Mesodermal cell (in vitro differentiated cells): ENCODE data around the gene SOWAHB. TPM values are rescaled to one million over a fixed set of nuclear protein-coding genes. Genes with fewer than 3 reads are reported as not detected.

ENCODE experiments used
- H3K27ac ChIP-seq: 2 replicates; pipeline ENCODE4 v1.7.0; 2013; ENCODE audit warnings: mild to moderate bottlenecking, low read depth, low read length, moderate library complexity; ENCODE audit not compliant: severe bottlenecking
- H3K36me3 ChIP-seq: 2 replicates; pipeline ENCODE4 v1.7.1; 2013; ENCODE audit warnings: mild to moderate bottlenecking, low read length, moderate library complexity; ENCODE audit not compliant: control insufficient read depth, insufficient read depth
- H3K4me1 ChIP-seq: one replicate; pipeline ENCODE4 v1.7.1; 2013; ENCODE audit warnings: mild to moderate bottlenecking, low read length; ENCODE audit not compliant: insufficient read depth, control insufficient read depth, poor library complexity, severe bottlenecking
- H3K4me3 ChIP-seq: 2 replicates; pipeline ENCODE4 v1.7.0; 2013; ENCODE audit warnings: low read length, control low read depth, mild to moderate bottlenecking; ENCODE audit not compliant: insufficient read depth, poor library complexity, severe bottlenecking; ENCODE audit errors: extremely low read depth
- H3K9me3 ChIP-seq: 2 replicates; pipeline ENCODE4 v1.7.1; 2013; ENCODE audit warnings: mild to moderate bottlenecking, low read length, moderate library complexity; ENCODE audit not compliant: control insufficient read depth
- WGBS, 2 experiments: methylation state at CpG; one replicate each; pipeline ENCODE4 v1.1.5; 2013; ENCODE audit warnings: missing lambda C conversion rate in 2 of 2; ENCODE audit not compliant: insufficient coverage in 2 of 2; 5-methylcytosine and 5-hydroxymethylcytosine counted together
- polyA plus RNA-seq, 2 experiments: library from polyadenylated mRNA; stranded (reverse); fragments of 50-300 nt; gene quantifications; one replicate each; pipeline ENCODE4 v1.2.3, GENCODE V29; 2013

The SOWAHB gene
- polyA plus RNA-seq (2013, experiment 1 of 2), result 0.41 TPM
- polyA plus RNA-seq (2013, experiment 2 of 2), result 0.35 TPM

- Histone ChIP-seq H3K4me3 (peak within 1 kb of the TSS; percentile 43), H3K27ac (no peak within 1 kb of the TSS), H3K4me1 (peaks cover 20% of the 10 kb centered on the region), H3K36me3 (no peaks in the 10 kb centered on the region), H3K9me3 (no peaks in the 10 kb centered on the region)
- WGBS, 2 experiments, result 1 to 2% methylated on average over 61 to 63 of the region's 76 CpGs
These were observed at the start of gene SOWAHB for GRCh38 chr4:76897536-76898384. SOWAHB (minus strand) TSS chr4:76898144; CDS start chr4:76897849, 295 bp downstream.

GRCh38 chr4:76947369-76947768 lies 49.4 kb upstream of the SOWAHB start:
- H3K27ac ChIP-seq, result no peak overlapping the region
- 70 to 100% methylated on average over 1 of the region's 2 CpGs for WGBS, 2 experiments
- peaks cover 7% of the 10 kb centered on the region for H3K4me1 ChIP-seq
- H3K36me3 ChIP-seq, result peaks cover 39% of the 10 kb centered on the region
- H3K4me3 ChIP-seq, result peak overlapping the region; percentile 99
- H3K9me3 ChIP-seq, result peaks cover 4% of the 10 kb centered on the region

- Histone ChIP-seq H3K9me3 (peaks cover 5% of the 10 kb centered on the region), H3K27ac (no peak overlapping the region), H3K4me3 (no peak overlapping the region), H3K36me3 (peaks cover 43% of the 10 kb centered on the region), H3K4me1 (peaks cover 4% of the 10 kb centered on the region)
- WGBS, 2 experiments, result 80% methylated on average over 1 of the region's 1 CpG; no CpG with 5 or more reads in 1 of the 2 experiments
These were observed 45.8 kb upstream of the SOWAHB start for GRCh38 chr4:76943790-76944189.

- WGBS, 2 experiments, result 67% methylated on average over 3 of the region's 6 CpGs; no CpG with 5 or more reads in 1 of the 2 experiments
- Histone ChIP-seq H3K4me3 (no peak overlapping the region), H3K4me1 (peaks cover 4% of the 10 kb centered on the region), H3K9me3 (peaks cover 5% of the 10 kb centered on the region), H3K27ac (no peak overlapping the region), H3K36me3 (peaks cover 43% of the 10 kb centered on the region)
These were observed 45.2 kb upstream of the SOWAHB start for GRCh38 chr4:76943129-76943620.

GRCh38 chr4:76939184-76939583 lies 41.2 kb upstream of the SOWAHB start:
- no peak overlapping the region for H3K4me3 ChIP-seq
- WGBS, 2 experiments, result 100% methylated on average over 1 of the region's 2 CpGs; no CpG with 5 or more reads in 1 of the 2 experiments
- no peak overlapping the region for H3K27ac ChIP-seq
- H3K4me1 ChIP-seq, result no peaks in the 10 kb centered on the region
- peaks cover 23% of the 10 kb centered on the region for H3K36me3 ChIP-seq
- H3K9me3 ChIP-seq, result peaks cover 5% of the 10 kb centered on the region

- no peaks in the 10 kb centered on the region for H3K36me3 ChIP-seq
- H3K4me1 ChIP-seq, result no peaks in the 10 kb centered on the region
- H3K4me3 ChIP-seq, result no peak overlapping the region
- H3K9me3 ChIP-seq, result no peaks in the 10 kb centered on the region
- no peak overlapping the region for H3K27ac ChIP-seq
- 89 to 94% methylated on average over 3 of the region's 7 CpGs for WGBS, 2 experiments
These were observed 33.8 kb upstream of the SOWAHB start for GRCh38 chr4:76931576-76932276.

- no peaks in the 10 kb centered on the region for H3K36me3 ChIP-seq
These were observed 33.1 kb upstream of the SOWAHB start for GRCh38 chr4:76931087-76931486.

GRCh38 chr4:76930685-76931084 lies 32.7 kb upstream of the SOWAHB start:
- H3K9me3 ChIP-seq, result no peaks in the 10 kb centered on the region
- H3K27ac ChIP-seq, result no peak overlapping the region
- no CpG with 5 or more reads among the region's 2 CpGs for WGBS, 2 experiments
- no peak overlapping the region for H3K4me3 ChIP-seq
- H3K36me3 ChIP-seq, result no peaks in the 10 kb centered on the region
- H3K4me1 ChIP-seq, result no peaks in the 10 kb centered on the region

More at GRCh38 chr4:76931087-76931486, 33.1 kb upstream of the SOWAHB start:
- no peak overlapping the region for H3K27ac ChIP-seq
- no peaks in the 10 kb centered on the region for H3K9me3 ChIP-seq
- no peaks in the 10 kb centered on the region for H3K4me1 ChIP-seq
- no peak overlapping the region for H3K4me3 ChIP-seq

- H3K4me1 ChIP-seq, result no peaks in the 10 kb centered on the region
- no peaks in the 10 kb centered on the region for H3K36me3 ChIP-seq
- 85 to 92% methylated on average over 6 of the region's 6 CpGs for WGBS, 2 experiments
- no peaks in the 10 kb centered on the region for H3K9me3 ChIP-seq
- no peak overlapping the region for H3K27ac ChIP-seq
- H3K4me3 ChIP-seq, result no peak overlapping the region
These were observed 28.9 kb upstream of the SOWAHB start for GRCh38 chr4:76926841-76927240.

GRCh38 chr4:76923619-76924357 lies 25.8 kb upstream of the SOWAHB start:
- Histone ChIP-seq H3K36me3 (no peaks in the 10 kb centered on the region), H3K27ac (no peak overlapping the region), H3K4me3 (no peak overlapping the region), H3K9me3 (no peaks in the 10 kb centered on the region), H3K4me1 (no peaks in the 10 kb centered on the region)
- 94 to 100% methylated on average over 2 of the region's 5 CpGs for WGBS, 2 experiments
